ENCODE measurements around the gene DNAJB9.

- no peak for TF ChIP-seq POLR2AphosphoS5 (IDR thresholded peaks at IDR 0.05)
- TF ChIP-seq, protein P1, sequence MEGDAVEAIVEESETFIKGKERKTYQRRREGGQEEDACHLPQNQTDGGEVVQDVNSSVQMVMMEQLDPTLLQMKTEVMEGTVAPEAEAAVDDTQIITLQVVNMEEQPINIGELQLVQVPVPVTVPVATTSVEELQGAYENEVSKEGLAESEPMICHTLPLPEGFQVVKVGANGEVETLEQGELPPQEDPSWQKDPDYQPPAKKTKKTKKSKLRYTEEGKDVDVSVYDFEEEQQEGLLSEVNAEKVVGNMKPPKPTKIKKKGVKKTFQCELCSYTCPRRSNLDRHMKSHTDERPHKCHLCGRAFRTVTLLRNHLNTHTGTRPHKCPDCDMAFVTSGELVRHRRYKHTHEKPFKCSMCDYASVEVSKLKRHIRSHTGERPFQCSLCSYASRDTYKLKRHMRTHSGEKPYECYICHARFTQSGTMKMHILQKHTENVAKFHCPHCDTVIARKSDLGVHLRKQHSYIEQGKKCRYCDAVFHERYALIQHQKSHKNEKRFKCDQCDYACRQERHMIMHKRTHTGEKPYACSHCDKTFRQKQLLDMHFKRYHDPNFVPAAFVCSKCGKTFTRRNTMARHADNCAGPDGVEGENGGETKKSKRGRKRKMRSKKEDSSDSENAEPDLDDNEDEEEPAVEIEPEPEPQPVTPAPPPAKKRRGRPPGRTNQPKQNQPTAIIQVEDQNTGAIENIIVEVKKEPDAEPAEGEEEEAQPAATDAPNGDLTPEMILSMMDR (IDR thresholded peaks at IDR 0.05) = no peak
Measured at GRCh38 chr7:108590606-108591005, 20.9 kb downstream of the DNAJB9 start.
